Fibroblast of lung (primary cell): ENCODE measurements around the gene TM4SF5. TPM values are rescaled to one million over a fixed set of nuclear protein-coding genes. Genes with fewer than 3 reads are reported as not detected.

Experiments used
- DNase-seq, 2 donors: peaks; one replicate each; pipeline versions ENCODE4 v3.0.0 to v3.0.0-alpha.2; 2010; ENCODE audit warnings: low read depth in 2 of 2
- H2AFZ ChIP-seq: 2 replicates; pipeline ENCODE4 v1.5.1; 2012; ENCODE audit warnings: low read length, control low read depth, inconsistent platforms
- H3K27ac ChIP-seq: 2 replicates; pipeline ENCODE4 v1.5.1; 2011; ENCODE audit warnings: low read length, control low read depth; ENCODE audit not compliant: insufficient read depth
- H3K27me3 ChIP-seq: 2 replicates; pipeline ENCODE4 v1.5.1; 2011; ENCODE audit warnings: mild to moderate bottlenecking, low read length; ENCODE audit not compliant: control insufficient read depth, insufficient read depth
- H3K36me3 ChIP-seq: 2 replicates; pipeline ENCODE4 v1.5.1; 2011; ENCODE audit warnings: low read length; ENCODE audit not compliant: control insufficient read depth, insufficient read depth
- H3K4me1 ChIP-seq: 2 replicates; pipeline ENCODE4 v1.5.1; 2011; ENCODE audit warnings: low read length; ENCODE audit not compliant: control insufficient read depth, insufficient read depth; ENCODE audit errors: extremely low read depth
- H3K4me2 ChIP-seq: 2 replicates; pipeline ENCODE4 v1.5.1; 2011; ENCODE audit warnings: low read length, control low read depth; ENCODE audit not compliant: insufficient read depth; ENCODE audit errors: extremely low read depth
- H3K4me3 ChIP-seq, 4 experiments: fragments of 200-600 bp in 1 of 4; sonication (generic) in 1 of 4; replicated peaks in 1 of 4; 2 replicates each; pipeline ENCODE4 v1.5.1; 2011 to 2016; ENCODE audit warnings: low read length in 4 of 4, low read depth in 3 of 4, mild to moderate bottlenecking in 3 of 4, control low read depth in 2 of 4, inconsistent platforms in 1 of 4, mixed read lengths in 1 of 4; ENCODE audit not compliant: insufficient read depth in 1 of 4; ENCODE audit errors: control extremely low read depth in 1 of 4
- H3K79me2 ChIP-seq: 2 replicates; pipeline ENCODE4 v1.5.1; 2012; ENCODE audit warnings: mild to moderate bottlenecking, low read length, inconsistent platforms; ENCODE audit not compliant: control insufficient read depth, insufficient read depth
- H3K9ac ChIP-seq: 2 replicates; pipeline ENCODE4 v1.5.1; 2011; ENCODE audit warnings: mild to moderate bottlenecking, low read length, control low read depth; ENCODE audit not compliant: insufficient read depth
- H3K9me3 ChIP-seq: 2 replicates; pipeline ENCODE4 v1.5.1; 2012; ENCODE audit warnings: low read depth, low read length; ENCODE audit not compliant: control insufficient read depth, insufficient read depth
- H4K20me1 ChIP-seq: 2 replicates; pipeline ENCODE4 v1.5.1; 2011; ENCODE audit warnings: low read length; ENCODE audit not compliant: control insufficient read depth, insufficient read depth; ENCODE audit errors: extremely low read depth
- EZH2 ChIP-seq: IDR thresholded peaks from 2 replicates; pipeline ENCODE4 v1.5.1; 2012; ENCODE audit warnings: low read length, control low read depth, mild to moderate bottlenecking; ENCODE audit errors: missing control alignments
- polyA plus RNA-seq, 2 donors: library from polyadenylated mRNA; depleted of rRNA in 1 of 2; stranded (reverse) in 1 of 2; unstranded in 1 of 2; fragments of >200 nt; gene quantifications; 2 replicates each; pipeline ENCODE4 v1.2.1, GENCODE V29; 2011 to 2012; ENCODE audit warnings: missing spikeins in 1 of 2
- total RNA-seq: library from RNA; depleted of rRNA; stranded (reverse); fragments of >200 nt; gene quantifications from 2 replicates; pipeline ENCODE4 v1.2.1, GENCODE V29; 2014
- TF ChIP-seq, protein P1 (sequence below), 2 donors: IDR thresholded peaks in 1 of 2; conservative IDR thresholded peaks in 1 of 2; 1 replicate in 1 of 2; 2 replicates in 1 of 2; pipeline ENCODE4 v1.5.1; 2011 to 2012; ENCODE audit warnings: low read length in 2 of 2, control low read depth in 1 of 2, inconsistent platforms in 1 of 2, low read depth in 1 of 2, mild to moderate bottlenecking in 1 of 2

Gene TM4SF5
- total and polyA plus RNA-seq, 2 donors (not counting 1 experiment from before 2014, with no cell fraction given), result not detected

GRCh38 chr17:4766201-4766600 lies 5.5 kb upstream of the TM4SF5 start:
- H3K4me3 ChIP-seq, result no peak overlapping the region
- no peaks in the 10 kb centered on the region for H4K20me1 ChIP-seq
- TF ChIP-seq, protein P1, sequence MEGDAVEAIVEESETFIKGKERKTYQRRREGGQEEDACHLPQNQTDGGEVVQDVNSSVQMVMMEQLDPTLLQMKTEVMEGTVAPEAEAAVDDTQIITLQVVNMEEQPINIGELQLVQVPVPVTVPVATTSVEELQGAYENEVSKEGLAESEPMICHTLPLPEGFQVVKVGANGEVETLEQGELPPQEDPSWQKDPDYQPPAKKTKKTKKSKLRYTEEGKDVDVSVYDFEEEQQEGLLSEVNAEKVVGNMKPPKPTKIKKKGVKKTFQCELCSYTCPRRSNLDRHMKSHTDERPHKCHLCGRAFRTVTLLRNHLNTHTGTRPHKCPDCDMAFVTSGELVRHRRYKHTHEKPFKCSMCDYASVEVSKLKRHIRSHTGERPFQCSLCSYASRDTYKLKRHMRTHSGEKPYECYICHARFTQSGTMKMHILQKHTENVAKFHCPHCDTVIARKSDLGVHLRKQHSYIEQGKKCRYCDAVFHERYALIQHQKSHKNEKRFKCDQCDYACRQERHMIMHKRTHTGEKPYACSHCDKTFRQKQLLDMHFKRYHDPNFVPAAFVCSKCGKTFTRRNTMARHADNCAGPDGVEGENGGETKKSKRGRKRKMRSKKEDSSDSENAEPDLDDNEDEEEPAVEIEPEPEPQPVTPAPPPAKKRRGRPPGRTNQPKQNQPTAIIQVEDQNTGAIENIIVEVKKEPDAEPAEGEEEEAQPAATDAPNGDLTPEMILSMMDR (conservative IDR thresholded peaks at IDR 0.05 in 1 of 2, IDR thresholded peaks at IDR 0.05 in 1 of 2; ENCODE audit: low read depth in 1 of 2, low read length in 2 of 2), result no peak
- no peak for DNase-seq
- H3K4me2 ChIP-seq, result no peak overlapping the region
- H2AFZ ChIP-seq, result no peak overlapping the region
- H3K27me3 ChIP-seq, result peaks cover 6% of the 10 kb centered on the region
- no peaks in the 10 kb centered on the region for H3K9me3 ChIP-seq
- no peaks in the 10 kb centered on the region for H3K4me1 ChIP-seq
- H3K36me3 ChIP-seq, result no peaks in the 10 kb centered on the region
- no peaks in the 10 kb centered on the region for H3K79me2 ChIP-seq
- H3K9ac ChIP-seq, result no peak overlapping the region
- no peak overlapping the region for H3K27ac ChIP-seq

- Histone ChIP-seq H3K79me2 (no peaks in the 10 kb centered on the region), H3K27me3 (peaks cover 6% of the 10 kb centered on the region), H2AFZ (no peak overlapping the region), H4K20me1 (no peaks in the 10 kb centered on the region), H3K9ac (no peak overlapping the region), H3K4me1 (no peaks in the 10 kb centered on the region), H3K4me3 (no peak overlapping the region), H3K9me3 (no peaks in the 10 kb centered on the region), H3K36me3 (no peaks in the 10 kb centered on the region), H3K27ac (no peak overlapping the region), H3K4me2 (no peak overlapping the region)
- DNase-seq, result no peak
- TF ChIP-seq, protein P1 (conservative IDR thresholded peaks at IDR 0.05 in 1 of 2, IDR thresholded peaks at IDR 0.05 in 1 of 2; ENCODE audit: low read depth in 1 of 2, low read length in 2 of 2), result no peak
- no peak for TF ChIP-seq EZH2
These were observed 5.0 kb upstream of the TM4SF5 start for GRCh38 chr17:4766723-4767122.

- no peaks in the 10 kb centered on the region for H3K36me3 ChIP-seq
These were observed 3.4 kb upstream of the TM4SF5 start for GRCh38 chr17:4768298-4768697.

More at GRCh38 chr17:4768298-4768697, 3.4 kb upstream of the TM4SF5 start:
- Histone ChIP-seq H3K9ac (no peak overlapping the region), H3K4me2 (no peak overlapping the region), H3K79me2 (no peaks in the 10 kb centered on the region), H2AFZ (no peak overlapping the region), H3K27ac (no peak overlapping the region), H4K20me1 (no peaks in the 10 kb centered on the region), H3K9me3 (no peaks in the 10 kb centered on the region), H3K4me1 (no peaks in the 10 kb centered on the region), H3K4me3 (no peak overlapping the region), H3K27me3 (peaks cover 6% of the 10 kb centered on the region)
- TF ChIP-seq, protein P1 (conservative IDR thresholded peaks at IDR 0.05 in 1 of 2, IDR thresholded peaks at IDR 0.05 in 1 of 2; ENCODE audit: low read depth in 1 of 2, low read length in 2 of 2), result no peak
- TF ChIP-seq EZH2, result no peak
- no peak for DNase-seq
